Heart left ventricle (tissue), 16 donors: ENCODE measurements around the gene STON2. TPM values are rescaled to one million over a fixed set of nuclear protein-coding genes. Genes with fewer than 3 reads are reported as not detected.
A peak's percentile ranks its signal among the peaks of the same experiment; 100 is the strongest.

Experiments
- ATAC-seq, 4 donors: fragments of 200-7000 bp; cut with Tn5 transposase; one replicate each; pipeline ENCODE4 v1.9.1; 2020 to 2022; ENCODE audit warnings: moderate library complexity in 4 of 4, mild to moderate bottlenecking in 3 of 4, moderate number of reproducible peaks in 1 of 4
- DNase-seq, 5 donors: peaks; one replicate each; pipeline ENCODE4 v3.0.0-alpha.2; 2020
- H3K27ac ChIP-seq, 12 donors: fragments of 200-600 bp; sonication (generic) in 4 of 12; one replicate each; pipeline versions ENCODE4 v1.5.0 to v1.8.0; 2016 to 2022; ENCODE audit warnings: mild to moderate bottlenecking in 2 of 12
- H3K27me3 ChIP-seq, 9 donors: fragments of 200-600 bp; sonication (generic) in 2 of 9; one replicate each; pipeline versions ENCODE4 v1.5.1 to v1.8.0; 2016 to 2022; ENCODE audit warnings: mild to moderate bottlenecking in 3 of 9
- H3K36me3 ChIP-seq, 9 donors: fragments of 200-600 bp; sonication (generic) in 2 of 9; one replicate each; pipeline versions ENCODE4 v1.5.0 to v1.8.0; 2018 to 2022; ENCODE audit warnings: mild to moderate bottlenecking in 2 of 9
- H3K4me1 ChIP-seq, 12 donors: fragments of 200-600 bp; sonication (generic) in 4 of 12; one replicate each; pipeline versions ENCODE4 v1.5.0 to v1.8.0; 2016 to 2022; ENCODE audit warnings: mild to moderate bottlenecking in 3 of 12
- H3K4me3 ChIP-seq, 12 donors: fragments of 200-600 bp; sonication (generic) in 4 of 12; one replicate each; pipeline versions ENCODE4 v1.5.0 to v1.8.0; 2017 to 2022; ENCODE audit warnings: mild to moderate bottlenecking in 9 of 12, moderate library complexity in 4 of 12
- H3K9me3 ChIP-seq, 12 donors: fragments of 200-600 bp; sonication (generic) in 4 of 12; one replicate each; pipeline versions ENCODE4 v1.5.0 to v1.8.0; 2016 to 2022; ENCODE audit warnings: mild to moderate bottlenecking in 1 of 12
- CTCF ChIP-seq, 12 donors: fragments of 200-600 bp; sonication (generic) in 4 of 12; IDR thresholded peaks; one replicate each; pipeline versions ENCODE4 v1.5.0 to v1.8.0; 2018 to 2022; ENCODE audit warnings: antibody characterized with exemption in 12 of 12, mild to moderate bottlenecking in 5 of 12
- POLR2A ChIP-seq, 2 donors: fragments of 450-650 bp; IDR thresholded peaks; one replicate each; pipeline ENCODE4 v1.6.1; 2017; ENCODE audit warnings: antibody characterized with exemption in 2 of 2, mild to moderate bottlenecking in 2 of 2, moderate library complexity in 2 of 2
- WGBS, 4 donors: extraction: QIAGEN DNeasy Blood & Tissue Kit in 2 of 4; methylation state at CpG; one replicate each; pipeline versions ENCODE4 v1.1.5 to v1.1.7; 2013 to 2018; 5-methylcytosine and 5-hydroxymethylcytosine counted together
- intact Hi-C, 10 donors: fragments of 100-400 bp; cut with DNase I; formaldehyde crosslinking; loops; one replicate each; pipeline versions ENCODE4 v1.11.1 to v1.14.2; 2022
- polyA plus RNA-seq, 2 donors: library from polyadenylated mRNA; stranded (reverse); fragments of 200-250 nt; gene quantifications; one replicate each; pipeline ENCODE4 v1.2.3, GENCODE V29; 2013
- total RNA-seq, 9 donors: library from RNA; depleted of rRNA in 2 of 9; stranded (reverse); fragments of >200 nt in 2 of 9; fragmentation: NEBNext Ultra II Directional in 3 of 9; extraction: Animal tissue kit (Norgen Biotek cat#: 25700) in 3 of 9; gene quantifications; one replicate each; pipeline versions ENCODE4 v1.1.0 to v1.2.4, GENCODE V29; 2016 to 2023
- donor health status: ischemic (EF 13 %, LVEDD 7.1; RV severe dilation, severe dysfunction).
- donor health status: healthy with polysubstance abuse.
- donor health status: DM: no; HTN: yes; CAD: no.
- donor health status: DM: no; HTN: no; CAD: no.
- donor health status: ischemic (EF 25% LVEDD 6.9; RV normal size, moderate dysfunction).
- donor health status: ischemic (EF 25% LVEDD 5.7; RV mildly dilated, moderate dysfunction).
- donor health status: healthy.
- donor health status: DM: yes; HTN: yes; CAD: no.
- donor health status: ischemic (EF 35%, LVEDD 5.7; RV mildly dilated, moderate dysfunction).
- donor health status: nonischemic (EF 11% LVEDD 7.7; RV severe dilation, severe dysfunction).
- donor health status: DM: yes; HTN: yes; CAD: no.
- donor health status: PGD.
- donor health status: ischemic (EF 29% LVEDD 5.4; RV normal size, mild dysfunction).
- donor health status: nonischemic (EF 23%, LVEDD 6.1; RV moderate dilation, normal function).

Gene STON2
- total and polyA plus RNA-seq, 11 donors: 0.28 to 27.5 (median 7.0) TPM

DNA sequence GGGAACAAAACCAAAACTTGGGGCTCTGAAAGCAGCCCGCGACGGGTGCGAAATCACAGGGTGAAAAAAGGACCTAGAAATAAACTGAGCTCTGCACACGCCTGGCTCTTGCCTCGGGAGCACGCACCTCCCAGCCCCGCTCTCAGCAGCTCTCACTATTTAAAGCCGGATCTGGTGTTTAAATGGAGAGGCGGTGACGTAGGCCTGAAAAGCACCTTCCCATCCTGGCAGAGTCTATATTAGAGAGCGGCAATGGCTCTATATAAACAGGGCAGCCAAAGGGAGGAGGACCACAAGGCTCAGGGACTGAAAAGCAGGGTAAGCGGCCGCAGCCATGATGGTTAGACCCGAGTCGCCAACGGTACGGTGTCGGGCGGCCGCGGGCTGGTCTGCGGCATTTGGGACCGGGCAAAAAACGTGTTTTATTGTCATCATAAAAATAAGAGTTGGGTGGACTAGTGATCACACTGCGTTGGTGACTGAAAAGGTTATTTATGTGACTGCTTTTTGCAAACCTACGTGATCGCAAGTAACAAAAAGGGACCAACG lies 180.8 kb downstream of the STON2 start:
- intact Hi-C loops: loop anchor here in 2 of 10 donors (5.0 kb wide), 2 partner anchors 47 to 262 kb away; partner anchors contain the start of gene TSHR (in 1 of the 2)
- TF ChIP-seq CTCF (IDR thresholded peaks at IDR 0.05) (no peak), POLR2A (IDR thresholded peaks at IDR 0.05) (peak; percentile 94 to 99)
- WGBS, 4 donors: 0 to 1% (median 0%) methylated on average over 29 of the region's 29 CpGs

GRCh38 chr14:81211844-81212243 lies 188.3 kb downstream of the STON2 start:
- Histone ChIP-seq H3K4me3 (no peak overlapping the region), H3K4me1 (peaks cover 0 to 33% (median 15%) of the 10 kb centered on the region in 12 donors), H3K36me3 (peaks cover 0 to 84% (median 67%) of the 10 kb centered on the region in 9 donors), H3K9me3 (no peaks in the 10 kb centered on the region), H3K27me3 (no peaks in the 10 kb centered on the region), H3K27ac (no peak overlapping the region)
- DNase-seq (peak in 3 of 5 donors; percentile 21 to 72 (median 50)), ATAC-seq (peak in 3 of 4 donors; percentile 84 to 86 (median 85))
- peak in 11 of 12 donors; percentile 29 to 58 (median 43) for TF ChIP-seq CTCF (IDR thresholded peaks at IDR 0.05)
- no peak for TF ChIP-seq POLR2A (IDR thresholded peaks at IDR 0.05)
- WGBS, 4 donors: 22 to 31% (median 30%) methylated on average over 2 of the region's 2 CpGs
- intact Hi-C loops: loop anchor here in 6 of 10 donors (5.0 kb wide), 4 partner anchors 40 to 255 kb away; partner anchors contain the start of gene TSHR (in 1 of the 6)

More for the DNA sequence above, 180.8 kb downstream of the STON2 start:
- H3K4me3 ChIP-seq: peak overlapping the region; percentile 56 to 91 (median 86)
- H3K36me3 ChIP-seq: peaks cover 0 to 28% (median 20%) of the 10 kb centered on the region in 9 donors
- H3K4me1 ChIP-seq: peaks cover 0 to 34% (median 25%) of the 10 kb centered on the region in 12 donors
- peak overlapping the region; percentile 95 to 100 (median 98) for H3K27ac ChIP-seq
- H3K27me3 ChIP-seq: no peaks in the 10 kb centered on the region
- DNase-seq (peak; percentile 91 to 96 (median 94)), ATAC-seq (peak; percentile 82 to 88 (median 86))
- H3K9me3 ChIP-seq: no peaks in the 10 kb centered on the region

Other genes starting within 250 kb of the STON2 start
- 10 to 100 TPM; 12.7 to 31.3 (median 23.3) TPM for gene GTF2A1, start 179.4 kb downstream of the STON2 start, total RNA-seq
- gene GTF2A1, start 179.4 kb downstream of the STON2 start, polyA plus RNA-seq: 1 to 10 TPM; 3.4 to 9.0 TPM
- gene SEL1L, start 133.5 kb upstream of the STON2 start, total RNA-seq: 10 to 100 TPM; 36.6 to 86.5 (median 64.0) TPM
- gene SEL1L, start 133.5 kb upstream of the STON2 start, polyA plus RNA-seq: 10 to 100 TPM in 1 of 2 donors, 1 to 10 TPM in 1; 9.4 to 53.2 TPM